ENCODE measurements around the gene APEX1. TPM values are rescaled to one million over a fixed set of nuclear protein-coding genes. Genes with fewer than 3 reads are reported as not detected.

APEX1 gene
- total RNA-seq, 6 experiments from 2014 or later, result 50.2 to 87.0 (median 59.8) TPM

GRCh38 chr14:20470603-20470901 lies 15.5 kb downstream of the APEX1 start:
- intact Hi-C loops (cut with DNase I), result no loop called here
- TF ChIP-seq POLR2A (IDR thresholded peaks at IDR 0.05), result no peak
- TF ChIP-seq CTCF (IDR thresholded peaks at IDR 0.05), result no peak
- Histone ChIP-seq H3K4me3 (peak overlapping the region; percentile 76 to 93 (median 90)), H3K9me3 (no peaks in the 10 kb centered on the region), H3K36me3 (peaks cover 0 to 20% (median 10%) of the 10 kb centered on the region in 4 donors), H3K27me3 (no peaks in the 10 kb centered on the region), H3K27ac (peak overlapping the region in 2 of 3 donors; percentile 82 to 90), H3K4me1 (peaks cover 0 to 37% (median 8%) of the 10 kb centered on the region in 4 donors)
- DNase-seq, result no peak
- no peak for ATAC-seq
- WGBS (ENCODE audit: insufficient coverage, low coverage, low lambda C conversion rate, missing lambda C conversion rate), result 0% methylated on average over 2 of the region's 2 CpGs

DNA sequence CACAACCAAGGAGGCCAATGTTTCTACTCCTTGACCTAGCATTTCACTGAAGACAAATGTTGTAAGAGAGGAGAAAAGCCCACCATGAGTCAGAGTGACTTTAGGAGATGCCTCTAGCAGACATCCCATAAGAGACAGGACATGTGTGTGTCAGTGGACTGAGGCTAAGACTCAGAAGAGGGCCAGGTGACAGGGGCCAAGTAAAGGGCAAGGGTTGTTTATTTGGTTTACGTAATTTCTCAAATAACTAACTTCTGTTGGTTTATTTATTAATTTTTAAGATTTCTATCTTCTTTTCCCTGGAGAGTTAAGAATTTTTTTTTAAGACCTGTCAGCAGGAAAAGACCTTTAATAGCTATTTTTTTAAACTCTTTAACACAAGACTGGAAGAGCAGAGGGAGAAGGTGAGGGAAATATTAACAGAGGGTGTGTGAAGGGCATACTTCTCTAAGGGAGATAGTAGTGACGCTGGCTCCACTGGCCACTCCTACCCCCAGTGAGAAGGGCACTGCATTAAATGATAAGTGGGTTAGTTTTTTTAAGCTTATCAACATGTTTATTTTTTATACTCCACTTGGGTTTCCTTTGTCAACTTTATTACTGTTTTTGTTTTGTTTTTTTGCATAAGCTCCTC lies 17.6 kb downstream of the APEX1 start:
- peak; percentile 35 to 61 (median 48) for ATAC-seq

GRCh38 chr14:20476776-20477175 lies 21.8 kb downstream of the APEX1 start:
- H3K4me1 ChIP-seq, result peaks cover 0 to 35% (median 9%) of the 10 kb centered on the region in 4 donors
- H3K9me3 ChIP-seq, result no peaks in the 10 kb centered on the region
- no peak overlapping the region for H3K4me3 ChIP-seq
- no peaks in the 10 kb centered on the region for H3K27me3 ChIP-seq
- peaks cover 0 to 36% (median 15%) of the 10 kb centered on the region in 4 donors for H3K36me3 ChIP-seq
- ATAC-seq (no peak), DNase-seq (no peak)
- TF ChIP-seq POLR2A (IDR thresholded peaks at IDR 0.05), result no peak
- TF ChIP-seq CTCF (IDR thresholded peaks at IDR 0.05), result no peak
- intact Hi-C loops (cut with DNase I), result no loop called here
- H3K27ac ChIP-seq, result peak overlapping the region in 1 of 3 donors; percentile 20
- 55% methylated on average over 5 of the region's 5 CpGs for WGBS (ENCODE audit: insufficient coverage, low coverage, low lambda C conversion rate, missing lambda C conversion rate)

More for the DNA sequence above, 17.6 kb downstream of the APEX1 start:
- intact Hi-C loops (cut with DNase I), result no loop called here
- WGBS (ENCODE audit: insufficient coverage, low coverage, low lambda C conversion rate, missing lambda C conversion rate), result 25% methylated on average over 2 of the region's 2 CpGs
- H3K9me3 ChIP-seq, result no peaks in the 10 kb centered on the region
- no peaks in the 10 kb centered on the region for H3K27me3 ChIP-seq
- H3K27ac ChIP-seq, result peak overlapping the region; percentile 5 to 84 (median 66)
- peak overlapping the region in 2 of 3 donors; percentile 1 to 8 for H3K4me3 ChIP-seq
- H3K36me3 ChIP-seq, result peaks cover 0 to 36% (median 15%) of the 10 kb centered on the region in 4 donors
- DNase-seq, result peak in 2 of 3 donors; percentile 67
- TF ChIP-seq CTCF (IDR thresholded peaks at IDR 0.05) (no peak), POLR2A (IDR thresholded peaks at IDR 0.05) (no peak)
- H3K4me1 ChIP-seq, result peaks cover 0 to 48% (median 9%) of the 10 kb centered on the region in 4 donors

DNA sequence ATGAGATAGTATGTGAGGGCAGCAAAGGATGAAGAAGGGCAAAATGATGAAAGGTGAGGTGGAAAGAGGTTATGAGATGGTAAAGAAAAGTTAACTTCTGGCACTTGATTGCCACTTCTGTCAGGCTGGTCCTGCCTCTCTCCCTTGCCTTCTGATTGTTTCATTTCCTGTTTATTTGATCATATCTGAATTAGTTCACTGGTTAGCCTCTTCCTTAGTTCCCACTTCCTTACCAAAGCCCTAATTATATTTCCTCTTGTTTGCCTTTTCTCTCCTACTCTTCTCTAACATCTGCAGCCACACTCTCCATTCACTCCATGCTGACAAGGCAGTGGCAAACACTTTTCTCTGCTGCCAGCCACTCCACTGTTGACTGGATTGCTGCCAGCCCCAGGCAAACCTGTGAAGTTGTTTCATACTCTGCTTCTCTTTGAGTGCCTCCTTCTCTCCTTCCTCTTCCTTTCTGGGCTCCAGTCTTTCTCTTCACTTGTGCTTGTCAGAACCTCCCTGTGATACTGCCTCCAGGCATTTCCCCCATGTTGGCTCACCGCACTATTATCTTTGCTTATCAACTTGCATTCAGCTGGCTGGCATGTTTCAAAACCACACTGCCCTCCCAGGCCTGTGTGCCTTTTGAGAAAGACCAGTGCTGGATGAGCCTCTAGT lies 22.3 kb downstream of the APEX1 start:
- 23% methylated on average over 1 of the region's 1 CpG for WGBS (ENCODE audit: insufficient coverage, low coverage, low lambda C conversion rate, missing lambda C conversion rate)
- Histone ChIP-seq H3K9me3 (no peaks in the 10 kb centered on the region), H3K27ac (peak overlapping the region in 2 of 3 donors; percentile 20 to 24), H3K36me3 (peaks cover 0 to 36% (median 15%) of the 10 kb centered on the region in 4 donors), H3K27me3 (no peaks in the 10 kb centered on the region), H3K4me1 (peaks cover 0 to 30% (median 6%) of the 10 kb centered on the region in 4 donors), H3K4me3 (no peak overlapping the region)
- ATAC-seq (peak; percentile 38 to 68 (median 54)), DNase-seq (peak; percentile 47 to 75 (median 64))
- intact Hi-C loops (cut with DNase I), result no loop called here
- TF ChIP-seq POLR2A (IDR thresholded peaks at IDR 0.05) (no peak), CTCF (IDR thresholded peaks at IDR 0.05) (no peak)

All from right lobe of liver (tissue), 6 donors.